Mucosa of descending colon (tissue), 3 donors: ENCODE measurements around the gene COA8. TPM values are rescaled to one million over a fixed set of nuclear protein-coding genes. Genes with fewer than 3 reads are reported as not detected.

Source experiments
- ATAC-seq: fragments of 200-7000 bp; cut with Tn5 transposase; one replicate; pipeline ENCODE4 v1.9.1; 2020; ENCODE audit warnings: mild to moderate bottlenecking, moderate library complexity
- DNase-seq, 3 donors: peaks; one replicate each; pipeline ENCODE4 v3.0.0-alpha.2; 2020
- H3K36me3 ChIP-seq: fragments of 200-600 bp; one replicate; pipeline ENCODE4 v1.8.0; 2021; ENCODE audit warnings: low read depth, mild to moderate bottlenecking
- H3K4me1 ChIP-seq: fragments of 200-600 bp; one replicate; pipeline ENCODE4 v1.8.0; 2021; ENCODE audit warnings: low read depth, mild to moderate bottlenecking
- H3K4me3 ChIP-seq: fragments of 200-600 bp; one replicate; pipeline ENCODE4 v1.8.0; 2021; ENCODE audit warnings: mild to moderate bottlenecking
- H3K9me3 ChIP-seq: fragments of 200-600 bp; one replicate; pipeline ENCODE4 v1.8.0; 2021; ENCODE audit warnings: mild to moderate bottlenecking
- CTCF ChIP-seq: fragments of 200-600 bp; IDR thresholded peaks from one replicate; pipeline ENCODE4 v1.8.0; 2022; ENCODE audit warnings: antibody characterized with exemption, mild to moderate bottlenecking
- intact Hi-C, 2 donors: fragments of 100-400 bp; cut with DNase I in 1 of 2; cut with micrococcal nuclease in 1 of 2; formaldehyde crosslinking; loops; one replicate each; pipeline versions ENCODE4 v1.11.0 to v1.11.1; 2022; cut with DNase I, micrococcal nuclease
- total RNA-seq, 3 donors: library from RNA; stranded (reverse); fragmentation: NEBNext Ultra II Directional in 2 of 3; extraction: Animal tissue kit (Norgen Biotek cat#: 25700) in 2 of 3; gene quantifications; one replicate each; pipeline versions ENCODE4 v1.2.1 to v1.2.4, GENCODE V29; 2021 to 2023
- donor health status: DM: no; HTN: no; CAD: no; lungs with moderate emphysema.
- donor health status: DM: no; HTN: no; CAD: no.
- donor health status: DM: no; HTN: yes; CAD: no.

COA8 gene
- total RNA-seq, 3 donors from 2014 or later: 29.3 to 47.3 (median 36.5) TPM

DNA sequence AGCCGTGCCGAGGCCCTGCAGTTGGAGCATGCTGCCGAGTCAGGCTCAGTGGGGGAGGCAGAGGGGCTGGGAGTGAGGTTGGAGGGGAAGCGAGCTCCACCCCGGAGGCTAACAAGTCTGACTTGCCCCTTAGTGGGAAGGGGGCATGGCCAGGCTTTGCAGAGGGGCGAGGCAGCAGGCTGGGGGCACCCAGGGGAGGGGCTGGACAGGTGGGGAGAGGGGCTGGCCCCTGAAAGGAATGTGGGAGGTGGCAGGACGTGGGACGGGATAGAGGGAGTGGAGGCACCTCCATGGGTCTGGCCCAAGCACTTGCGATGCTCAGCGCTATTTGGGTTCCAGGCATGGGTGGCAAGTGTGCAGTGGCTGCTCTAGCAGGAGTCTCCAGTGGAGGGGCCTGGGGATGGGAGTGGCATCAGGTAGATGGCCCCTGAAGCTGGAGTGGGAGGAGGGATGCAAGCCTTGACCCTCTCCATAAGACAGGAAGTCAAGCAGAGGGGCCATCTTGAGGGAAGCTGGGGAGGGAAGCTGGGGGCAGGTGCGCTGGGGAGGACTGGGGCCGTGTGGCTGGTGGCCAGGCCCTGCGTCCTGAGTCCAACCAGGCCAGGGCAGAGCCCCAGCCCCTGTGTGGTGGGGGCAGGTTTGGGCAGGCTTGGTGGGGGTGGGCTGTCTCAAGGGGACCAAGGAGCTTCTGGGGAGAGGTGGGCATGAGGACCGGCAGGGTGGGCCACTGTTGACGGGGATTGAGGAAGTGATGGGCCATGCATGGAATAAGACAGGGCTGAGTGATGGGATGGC lies 31.1 kb upstream of the COA8 start:
- no peaks in the 10 kb centered on the region for H3K9me3 ChIP-seq
- no peak for TF ChIP-seq CTCF
- no peaks in the 10 kb centered on the region for H3K36me3 ChIP-seq
- peaks cover 26% of the 10 kb centered on the region for H3K4me1 ChIP-seq
- H3K4me3 ChIP-seq: no peak overlapping the region
- ATAC-seq: no peak
- DNase-seq: peak in 1 of 3 donors; percentile 29
- intact Hi-C loops: no loop called here

DNA sequence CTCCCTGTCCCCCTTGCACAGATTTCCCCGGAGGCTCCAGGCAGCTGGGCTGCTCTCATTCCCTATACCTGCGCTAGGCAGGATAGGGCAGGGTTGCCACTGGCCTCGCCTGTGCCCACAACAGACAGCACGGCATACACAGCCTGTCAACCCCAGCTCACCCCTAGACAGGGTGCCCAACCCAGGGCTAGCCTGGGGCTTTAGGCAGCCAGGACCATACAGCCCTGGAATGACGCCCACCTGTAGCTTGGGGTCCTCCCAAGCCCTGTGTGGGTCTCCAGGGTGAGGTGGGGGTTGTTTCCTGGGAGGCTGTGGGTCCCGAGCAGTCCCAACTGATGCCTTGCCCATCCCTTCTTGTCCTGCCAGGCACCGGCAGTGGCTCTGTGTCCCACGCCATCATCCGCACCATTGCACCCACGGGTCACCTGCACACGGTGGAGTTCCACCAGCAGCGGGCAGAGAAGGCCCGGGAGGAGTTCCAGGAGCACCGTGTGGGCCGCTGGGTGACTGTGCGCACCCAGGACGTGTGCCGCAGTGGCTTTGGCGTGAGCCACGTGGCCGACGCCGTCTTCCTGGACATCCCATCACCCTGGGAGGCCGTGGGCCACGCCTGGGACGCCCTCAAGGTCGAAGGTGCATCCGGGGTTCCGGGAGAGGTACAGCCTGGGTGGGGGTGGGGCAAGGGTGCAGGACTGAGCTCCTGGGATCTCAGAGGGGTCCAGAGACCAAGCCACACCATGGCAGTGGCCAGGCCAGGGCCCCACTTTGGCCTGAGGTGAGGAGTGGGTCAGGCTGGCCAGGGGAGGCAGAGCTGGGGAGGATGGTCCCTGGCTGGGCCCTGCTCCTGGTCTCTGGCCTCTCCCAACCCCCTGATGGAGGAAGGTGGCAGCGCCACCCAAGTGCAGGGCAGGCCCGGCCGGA lies 30.3 kb upstream of the COA8 start:
- Histone ChIP-seq H3K9me3 (no peaks in the 10 kb centered on the region), H3K4me3 (no peak overlapping the region), H3K4me1 (peaks cover 19% of the 10 kb centered on the region), H3K36me3 (no peaks in the 10 kb centered on the region)
- no peak for TF ChIP-seq CTCF
- intact Hi-C loops: no loop called here
- DNase-seq (no peak), ATAC-seq (no peak)

DNA sequence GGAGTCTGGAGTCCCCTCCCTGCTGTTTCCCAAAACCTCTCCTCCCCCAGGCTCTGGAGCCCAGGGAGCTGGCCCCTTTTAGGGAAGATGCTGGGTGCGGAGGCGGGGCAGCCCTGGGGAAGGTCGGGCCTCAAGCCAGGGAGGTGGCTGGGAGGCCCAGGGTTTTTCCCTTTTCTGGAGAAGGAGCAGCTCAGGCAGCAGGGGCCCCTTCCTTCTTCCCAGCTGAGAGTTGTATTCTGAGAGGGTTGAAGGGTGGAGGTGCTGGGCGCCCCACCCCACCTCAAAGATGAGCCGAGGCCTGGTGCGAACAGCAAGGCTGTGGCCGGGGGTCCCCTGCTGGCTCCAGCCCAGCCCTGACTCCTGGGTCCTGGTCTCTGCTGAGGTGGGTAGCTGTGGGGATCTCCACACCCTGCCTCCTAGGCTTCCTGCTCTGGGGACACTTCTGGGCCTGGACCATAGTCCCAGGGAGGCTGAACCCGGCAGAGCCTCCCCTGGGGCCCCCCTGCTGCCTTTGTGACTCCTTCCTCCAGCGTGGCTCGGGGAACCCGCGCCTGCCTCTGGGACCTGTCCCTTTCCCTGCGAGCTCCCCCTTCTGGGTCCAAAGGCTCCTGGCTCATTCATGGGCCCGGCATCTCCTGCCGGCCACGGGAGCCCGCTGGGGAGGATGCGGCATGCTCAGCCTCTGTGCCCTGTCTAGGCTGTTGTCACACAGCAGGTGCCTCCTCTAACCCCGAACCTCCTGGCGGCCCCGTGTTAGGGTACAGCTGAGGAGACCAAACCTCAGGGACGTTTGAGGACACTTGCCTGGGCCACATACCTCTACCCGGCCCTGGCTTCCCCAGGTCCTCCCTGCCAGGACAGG lies 29.4 kb upstream of the COA8 start:
- peaks cover 11% of the 10 kb centered on the region for H3K4me1 ChIP-seq
- no peaks in the 10 kb centered on the region for H3K9me3 ChIP-seq
- TF ChIP-seq CTCF: no peak
- intact Hi-C loops: no loop called here
- no peaks in the 10 kb centered on the region for H3K36me3 ChIP-seq
- no peak for DNase-seq
- no peak for ATAC-seq
- H3K4me3 ChIP-seq: no peak overlapping the region

GRCh38 chr14:103533999-103534575 lies 28.7 kb upstream of the COA8 start:
- no peak for TF ChIP-seq CTCF
- ATAC-seq (no peak), DNase-seq (no peak)
- H3K36me3 ChIP-seq: no peaks in the 10 kb centered on the region
- intact Hi-C loops: no loop called here
- peaks cover 16% of the 10 kb centered on the region for H3K4me1 ChIP-seq
- H3K9me3 ChIP-seq: no peaks in the 10 kb centered on the region
- no peak overlapping the region for H3K4me3 ChIP-seq

GRCh38 chr14:103534576-103535061 lies 28.1 kb upstream of the COA8 start:
- peaks cover 20% of the 10 kb centered on the region for H3K4me1 ChIP-seq
- intact Hi-C loops: no loop called here
- DNase-seq (peak in 2 of 3 donors; percentile 47 to 58), ATAC-seq (no peak)
- H3K36me3 ChIP-seq: no peaks in the 10 kb centered on the region
- H3K4me3 ChIP-seq: no peak overlapping the region
- no peak for TF ChIP-seq CTCF
- H3K9me3 ChIP-seq: no peaks in the 10 kb centered on the region
